ENCODE data around the gene TSHZ2.
"Not testable (repeated sequence)": the region's sequence is repeated elsewhere in the genome, so short reads cannot be mapped to it uniquely, and the experiment has no call there.

TSHZ2 gene

DNA sequence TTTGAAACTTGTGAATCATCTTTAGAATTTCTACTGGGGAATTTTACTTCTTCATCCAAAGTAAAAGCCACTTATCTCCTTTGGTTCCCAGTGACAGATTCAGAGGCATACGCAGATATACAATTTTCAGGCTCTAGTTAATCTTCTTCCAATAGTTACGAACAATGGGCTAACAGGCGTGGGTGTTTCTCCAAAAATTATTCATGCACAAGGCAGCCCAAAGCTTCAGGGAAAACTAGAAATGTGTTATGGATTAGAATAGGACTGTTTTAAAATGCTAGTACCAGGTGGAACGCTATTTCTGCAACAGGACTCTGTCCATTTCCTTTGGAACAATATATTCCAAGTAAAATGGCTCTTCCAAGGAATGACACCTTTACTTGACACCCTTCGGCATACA, 519.3 kb downstream of the TSHZ2 start:
- DNase-seq: no peak

DNA sequence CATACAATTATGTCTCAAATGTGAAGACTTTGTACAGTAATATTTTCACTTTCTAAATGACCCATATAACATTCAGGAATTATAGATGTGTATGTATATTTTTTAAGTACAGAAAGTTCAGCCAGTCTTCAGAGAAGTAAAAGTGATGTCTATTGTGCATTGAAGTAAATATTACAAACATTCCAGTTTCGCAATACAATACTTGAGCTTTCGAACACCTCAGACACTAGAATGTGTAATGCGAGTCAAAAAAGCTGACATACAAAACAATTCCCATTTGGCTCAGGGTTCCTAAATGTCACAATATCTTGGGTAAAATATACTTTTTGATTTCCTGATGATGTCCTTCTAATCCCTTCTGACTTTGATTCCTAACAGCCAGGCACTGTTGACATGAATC, 520.1 kb downstream of the TSHZ2 start:
- DNase-seq: no peak

DNA sequence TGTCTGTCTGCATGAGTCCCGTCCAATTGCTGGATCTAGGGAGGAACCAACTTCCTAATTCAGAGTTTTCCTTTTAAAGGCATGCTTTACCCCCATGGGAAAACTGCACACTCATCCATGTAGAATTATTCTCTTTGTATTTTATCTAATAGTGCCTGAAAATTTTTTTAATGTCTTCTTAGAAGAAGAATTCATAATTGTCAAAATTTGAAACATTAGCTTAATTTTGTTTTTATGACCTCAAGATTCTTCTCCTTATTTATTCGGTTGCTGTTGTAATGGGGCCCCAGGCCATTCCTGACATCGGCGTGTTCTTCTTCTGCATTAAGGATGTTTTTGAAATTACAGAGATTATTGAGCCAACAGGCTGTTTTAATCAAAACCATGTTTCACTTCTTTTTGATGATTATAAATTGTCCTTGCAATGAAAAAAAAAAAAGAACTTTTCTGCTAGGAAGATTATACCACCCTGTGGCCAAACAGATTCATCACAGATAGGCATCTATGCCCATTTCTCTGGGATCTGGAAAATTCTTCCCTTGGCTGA, 521.2 kb downstream of the TSHZ2 start:
- no peak for DNase-seq

DNA sequence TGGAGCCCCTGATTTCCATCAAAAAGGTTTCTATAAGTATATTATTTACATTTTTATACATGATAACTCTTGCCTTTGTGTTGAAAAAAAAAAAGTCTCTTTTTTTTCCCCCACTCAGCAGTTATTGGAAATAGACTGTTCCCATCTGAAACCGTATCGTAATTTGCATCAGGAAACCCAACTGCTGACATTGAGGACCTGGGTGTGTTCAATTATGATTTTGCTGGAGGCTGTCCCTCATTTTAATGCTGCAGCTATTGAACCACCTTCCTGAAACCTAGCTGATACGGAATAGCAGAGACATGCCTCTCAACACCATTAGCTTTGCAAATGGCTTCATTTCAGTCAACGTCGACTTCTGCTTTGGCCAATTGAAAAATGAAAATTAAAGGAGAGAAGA, 522.6 kb downstream of the TSHZ2 start:
- no peak for DNase-seq

DNA sequence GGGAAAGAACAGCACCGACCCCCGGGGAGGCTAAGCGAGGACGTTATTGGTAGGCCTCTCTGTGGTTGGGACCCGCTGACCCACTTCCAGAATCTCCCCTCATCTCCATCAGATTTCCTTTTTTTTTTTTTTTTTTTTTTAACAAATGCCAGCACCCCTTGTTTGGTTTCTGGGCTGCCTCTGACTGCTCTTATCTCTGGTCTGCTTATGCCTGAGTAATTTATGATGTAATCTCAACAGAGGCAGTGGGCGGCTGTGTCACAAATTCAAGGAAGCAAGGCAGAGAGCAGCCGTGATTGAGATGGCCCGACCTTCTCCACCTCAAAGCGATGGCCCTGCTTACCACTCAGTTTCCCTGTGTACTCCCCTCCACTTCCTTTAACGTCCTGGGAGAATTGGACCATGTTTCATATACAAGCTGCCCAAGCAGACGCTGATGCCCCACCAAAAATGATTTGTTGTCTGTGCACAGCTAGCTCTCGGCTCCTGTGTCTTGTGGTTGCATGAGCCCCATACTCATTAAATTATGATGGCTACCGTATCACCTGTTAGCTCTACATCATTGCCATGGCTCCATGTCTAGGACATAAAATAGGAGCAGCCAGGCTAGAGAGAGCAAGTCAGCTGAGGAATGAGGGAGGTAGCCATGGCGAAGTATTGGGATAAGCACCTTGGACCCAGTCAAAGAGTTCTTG, 523.4 kb downstream of the TSHZ2 start:
- no peak for DNase-seq

DNA sequence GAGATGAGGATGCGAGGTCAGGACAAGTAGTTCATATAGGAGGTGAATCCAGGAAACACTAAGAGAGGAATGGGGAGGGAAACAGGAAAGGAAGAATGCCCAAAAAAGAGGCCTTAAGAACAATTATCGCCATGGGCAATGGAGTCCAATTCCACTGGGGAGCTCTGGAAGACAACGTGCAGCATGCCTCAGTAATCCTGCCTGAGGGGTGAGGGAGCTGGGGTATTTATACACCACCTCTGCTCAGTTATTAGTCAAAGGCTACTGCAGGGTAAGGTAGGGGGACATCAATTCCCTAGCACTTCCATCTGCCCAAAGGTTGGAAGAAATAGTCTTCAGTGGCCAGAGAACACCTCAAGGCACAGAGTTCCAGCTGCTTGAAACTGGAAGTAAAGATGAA, 525.1 kb downstream of the TSHZ2 start:
- DNase-seq: no peak

DNA sequence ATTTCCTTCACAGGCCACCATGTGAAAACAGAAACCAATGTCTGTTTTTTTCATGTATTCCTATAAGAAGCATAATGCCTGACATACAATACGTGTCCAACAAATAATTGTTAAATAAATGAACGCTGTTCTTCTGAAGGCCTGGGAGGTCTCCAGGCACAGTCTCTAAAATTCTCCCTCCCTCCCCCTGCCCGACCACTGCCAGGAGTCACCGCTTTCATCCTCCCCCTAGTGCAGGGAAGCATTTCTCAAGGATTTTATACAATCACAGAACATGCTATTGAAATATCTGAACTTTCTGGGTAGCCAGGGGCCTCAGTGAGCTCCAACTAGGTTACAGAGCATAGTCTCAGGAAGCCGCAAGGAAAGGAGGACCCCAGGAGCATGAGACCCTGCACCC, 526.2 kb downstream of the TSHZ2 start:
- DNase-seq: no peak

DNA sequence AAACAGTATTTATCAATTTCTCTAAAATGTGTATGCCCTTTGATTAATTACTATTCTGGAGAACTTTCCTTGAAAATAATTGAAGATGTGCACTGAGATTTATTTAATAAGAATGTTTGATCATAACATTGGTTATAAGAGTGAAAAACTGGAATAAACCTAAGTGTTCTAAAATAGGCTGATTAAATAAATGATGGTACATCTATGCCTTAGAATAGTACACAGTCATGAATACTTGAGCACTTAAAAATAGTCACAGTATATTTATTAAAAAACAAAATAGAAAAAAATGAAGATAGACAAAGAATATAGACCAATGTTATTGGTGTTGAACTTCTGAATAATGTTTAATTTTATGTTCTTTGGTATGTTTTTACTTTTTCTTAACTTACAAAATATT, 528.5 kb downstream of the TSHZ2 start:
- no peak for DNase-seq

DNA sequence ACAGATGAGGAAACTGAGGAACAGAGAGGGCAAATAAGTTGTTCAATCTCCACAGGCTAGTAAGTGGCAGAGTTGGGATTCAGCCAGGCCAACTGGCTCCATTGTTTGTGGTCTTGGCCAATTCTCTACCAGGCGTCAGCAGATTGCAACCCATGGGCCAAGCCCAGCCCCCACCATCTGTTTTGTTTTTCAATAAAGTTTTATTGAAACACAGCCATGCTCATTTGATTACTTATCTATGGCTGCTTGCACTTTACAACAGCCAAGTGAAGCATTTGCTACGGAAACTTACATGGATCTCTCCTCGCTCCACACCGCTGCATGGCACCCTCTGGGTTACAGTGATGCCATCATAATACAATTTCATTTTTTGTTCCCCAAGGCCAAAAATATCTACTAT, 530.7 kb downstream of the TSHZ2 start:
- DNase-seq: no peak

DNA sequence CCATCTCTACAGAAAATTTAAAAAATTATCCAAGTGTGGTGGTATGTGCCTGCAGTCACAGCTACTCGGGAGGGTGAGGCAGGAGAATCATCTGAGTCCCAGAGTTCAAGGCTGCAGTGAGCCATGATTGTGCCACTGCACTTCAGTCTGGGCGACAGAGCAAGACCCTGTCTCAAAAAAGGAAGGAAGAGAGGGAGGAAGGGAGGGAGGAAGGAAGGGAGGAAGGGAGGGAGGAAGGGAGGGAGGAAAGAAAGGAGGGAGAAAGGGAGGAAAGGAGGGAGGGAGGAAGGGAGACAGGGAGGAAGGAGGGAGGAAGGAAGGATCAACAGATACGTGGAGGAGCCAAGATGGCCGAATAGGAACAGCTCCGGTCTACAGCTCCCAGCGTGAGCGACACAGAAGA, 531.4 kb downstream of the TSHZ2 start:
- no peak for DNase-seq

DNA sequence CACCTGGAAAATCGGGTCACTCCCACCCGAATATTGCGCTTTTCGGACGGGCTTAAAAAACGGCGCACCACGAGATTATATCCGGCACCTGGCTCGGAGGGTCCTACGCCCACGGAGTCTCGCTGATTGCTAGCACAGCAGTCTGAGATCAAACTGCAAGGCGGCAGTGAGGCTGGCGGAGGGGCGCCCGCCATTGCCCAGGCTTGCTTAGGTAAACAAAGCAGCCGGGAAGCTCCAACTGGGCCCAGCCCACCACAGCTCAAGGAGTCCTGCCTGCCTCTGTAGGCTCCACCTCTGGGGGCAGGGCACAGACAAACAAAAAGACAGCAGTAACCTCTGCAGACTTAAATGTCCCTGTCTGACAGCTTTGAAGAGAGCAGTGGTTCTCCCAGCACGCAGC, 531.9 kb downstream of the TSHZ2 start:
- DNase-seq: not testable (repeated sequence)

DNA sequence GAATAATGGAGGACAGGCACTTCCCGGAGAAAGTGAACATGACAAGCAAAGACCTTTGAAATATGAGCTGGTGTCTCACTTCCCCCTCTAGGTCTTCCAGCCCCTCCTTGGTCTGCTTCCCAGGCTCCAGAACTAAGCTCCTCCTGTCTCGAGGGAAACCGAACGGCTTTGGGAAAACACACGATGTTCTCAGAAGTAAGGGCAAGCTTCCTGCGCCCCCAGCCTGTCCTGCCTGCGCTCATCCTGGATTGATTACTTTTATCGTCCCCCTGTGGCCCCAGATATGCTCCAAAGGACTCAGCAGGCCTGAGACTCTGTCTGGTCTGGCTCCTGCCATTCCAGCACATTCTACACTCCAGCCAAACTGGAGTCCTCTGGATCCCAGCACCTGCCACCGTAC, 538.1 kb downstream of the TSHZ2 start:
- no peak for DNase-seq

DNA sequence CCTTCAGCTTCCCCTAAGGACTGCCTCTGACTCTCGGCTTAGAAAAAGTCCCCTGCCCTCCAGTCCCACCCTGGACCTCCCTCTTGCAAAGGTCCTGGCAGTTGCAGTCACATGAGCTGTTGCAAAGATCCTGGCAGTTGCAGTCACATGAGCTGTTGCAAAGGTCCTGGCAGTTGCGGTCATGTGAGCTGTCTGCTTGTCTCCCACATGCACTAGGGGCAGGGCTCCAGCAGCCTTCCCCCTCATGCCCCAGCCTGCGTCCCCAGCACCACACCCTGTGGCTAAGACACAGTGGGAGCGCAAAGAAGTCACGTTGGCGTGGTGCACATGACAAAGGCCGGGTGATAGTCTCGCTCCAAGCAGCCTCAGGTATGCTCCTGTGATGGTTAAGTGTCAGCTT, 538.5 kb downstream of the TSHZ2 start:
- no peak for DNase-seq

DNA sequence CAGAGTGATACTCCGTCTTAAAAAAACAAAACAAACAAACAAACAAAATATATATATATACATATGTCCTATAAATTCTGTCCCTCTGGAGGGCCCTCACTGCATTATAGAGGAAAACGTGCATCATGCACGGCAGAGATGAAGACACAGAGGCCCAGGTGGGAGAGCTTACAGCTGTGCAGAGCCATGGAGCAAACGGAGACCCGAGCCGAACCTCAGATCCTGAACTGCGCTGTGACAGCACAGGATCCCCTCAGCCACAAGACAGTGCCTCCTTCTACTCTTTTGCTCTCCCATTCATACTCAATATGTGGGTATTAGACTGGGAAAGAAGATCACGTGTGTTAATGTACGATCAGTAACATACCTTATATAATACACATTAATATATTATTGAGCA, 539.9 kb downstream of the TSHZ2 start:
- no peak for DNase-seq

DNA sequence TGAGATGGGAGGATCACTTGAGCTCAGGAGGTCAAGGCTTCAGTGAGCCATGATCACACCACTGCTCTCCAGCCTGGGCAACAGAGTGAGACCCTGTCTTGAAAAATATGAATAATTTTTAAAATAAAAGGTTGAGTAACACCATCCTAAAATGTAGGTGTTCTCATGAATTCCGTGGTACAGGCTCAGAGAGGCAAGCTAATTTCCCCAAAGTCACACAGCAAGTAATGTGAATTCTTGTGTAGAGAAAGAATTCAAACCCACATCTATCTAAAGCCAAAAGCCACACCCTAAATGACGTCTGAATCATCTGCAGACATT, 541.0 kb downstream of the TSHZ2 start:
- no peak for DNase-seq

DNA sequence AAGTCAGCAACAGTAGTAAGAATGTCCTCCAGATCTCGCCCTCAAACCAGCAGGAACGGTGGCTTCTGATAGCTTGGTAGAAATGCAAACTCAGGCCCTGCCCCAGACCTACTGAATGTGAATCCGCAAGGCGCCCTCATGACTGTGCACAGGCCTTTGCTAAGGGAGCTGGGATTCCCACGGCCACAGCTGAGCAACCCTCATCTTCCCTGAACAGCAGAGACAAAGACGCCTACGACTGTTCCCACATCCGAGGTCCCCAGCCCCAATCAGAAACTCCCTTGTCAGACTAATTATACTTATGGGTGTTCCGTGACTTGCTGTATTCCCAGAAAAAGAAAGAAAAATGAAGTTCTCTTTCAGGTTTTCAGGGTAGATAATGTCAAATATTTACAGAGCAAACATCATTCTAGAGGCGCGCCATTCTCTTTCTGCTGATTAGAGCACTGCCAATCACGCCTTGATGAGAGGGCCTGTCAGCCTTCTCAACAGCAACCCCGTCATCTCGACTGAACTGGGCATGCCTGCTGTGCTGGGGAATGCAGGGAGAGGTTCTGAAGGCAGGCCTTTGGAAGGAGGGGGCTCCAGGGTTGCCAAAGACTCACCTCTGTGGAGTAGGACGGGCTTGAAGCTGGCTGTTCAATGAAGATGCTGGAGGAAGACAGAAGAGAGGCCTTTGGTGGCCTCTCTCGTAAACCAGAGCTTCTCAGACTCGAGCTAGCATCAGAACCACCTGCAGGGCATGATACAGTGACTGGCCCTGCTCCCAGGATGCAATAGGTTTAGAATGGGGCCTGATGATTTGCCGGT, 541.5 kb downstream of the TSHZ2 start:
- no peak for DNase-seq

DNA sequence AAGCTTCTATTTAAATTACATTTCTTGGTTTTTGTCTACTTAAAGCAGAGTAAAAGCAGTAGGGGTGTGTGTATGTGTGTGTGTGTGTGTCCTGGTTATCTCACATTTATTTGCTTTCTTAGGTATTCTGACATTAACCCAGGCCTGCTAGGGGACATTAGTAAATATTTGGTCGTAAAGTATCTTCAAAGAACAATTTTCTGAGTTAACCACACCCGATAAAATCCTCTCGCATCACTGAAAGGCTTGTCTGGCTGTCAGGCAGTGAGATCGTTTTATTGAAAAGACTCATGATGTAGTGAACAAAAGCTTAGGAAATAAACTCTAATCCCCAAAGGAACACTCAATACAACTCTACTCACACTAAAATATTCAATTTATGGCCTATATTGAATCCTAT, 543.6 kb downstream of the TSHZ2 start:
- DNase-seq: no peak

DNA sequence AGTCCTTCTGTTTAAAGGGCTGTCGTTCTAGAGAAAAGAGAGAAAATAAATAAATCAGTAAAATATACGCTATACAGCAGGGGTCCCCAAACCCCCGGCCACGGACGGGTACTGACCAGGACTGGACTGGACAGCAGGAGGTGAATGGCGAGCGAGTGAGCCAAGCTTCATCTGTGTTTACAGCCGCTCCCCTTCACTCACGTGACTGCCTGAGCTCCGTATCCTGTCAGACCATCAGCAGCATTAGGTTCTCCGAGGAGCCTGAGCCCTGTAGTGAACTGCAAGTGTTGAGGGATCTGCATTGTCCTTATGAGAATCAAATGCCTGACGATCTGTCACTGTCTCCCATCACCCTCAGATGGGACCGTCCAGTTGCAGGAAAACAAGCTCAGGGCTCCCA, 545.0 kb downstream of the TSHZ2 start:
- no peak for DNase-seq

DNA sequence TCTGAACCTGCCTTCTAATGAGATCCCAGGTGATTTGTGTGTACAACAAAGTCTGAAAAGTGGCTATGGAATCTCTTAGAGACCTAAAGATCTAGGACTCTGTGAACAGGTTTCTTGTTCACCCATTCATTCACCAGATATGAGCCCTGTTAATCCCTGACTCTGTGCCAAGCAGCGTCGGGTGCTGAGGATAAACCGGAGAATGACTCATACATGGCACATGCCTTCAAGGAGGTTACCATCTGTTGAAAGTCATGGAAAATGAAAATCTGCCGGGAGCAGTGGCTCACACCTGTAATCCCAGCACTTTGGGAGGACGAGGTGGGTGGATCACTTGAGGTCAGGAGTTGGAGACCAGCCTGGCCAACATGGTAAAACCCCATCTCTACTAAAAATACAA, 549.3 kb downstream of the TSHZ2 start:
- not testable (repeated sequence) for DNase-seq

DNA sequence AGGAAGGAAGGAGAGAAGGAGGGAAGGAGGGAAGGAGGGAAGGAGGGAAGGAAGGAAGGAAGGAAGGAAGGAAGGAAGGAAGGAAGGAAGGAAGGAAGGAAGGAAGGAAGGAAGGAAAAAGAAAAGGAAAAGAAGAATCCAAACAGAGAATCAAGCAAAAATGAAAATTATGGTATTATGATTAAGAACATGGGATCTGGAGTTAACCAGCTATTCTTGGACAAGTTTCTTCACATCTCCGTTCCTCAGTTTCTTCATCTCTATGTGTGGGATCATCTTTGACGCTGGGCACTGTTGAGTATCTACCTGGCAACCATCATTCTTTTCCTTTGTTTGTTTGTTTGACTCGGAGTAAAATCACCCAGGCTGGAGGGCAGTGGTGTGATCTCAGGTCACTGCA, 549.9 kb downstream of the TSHZ2 start:
- no peak for DNase-seq

DNA sequence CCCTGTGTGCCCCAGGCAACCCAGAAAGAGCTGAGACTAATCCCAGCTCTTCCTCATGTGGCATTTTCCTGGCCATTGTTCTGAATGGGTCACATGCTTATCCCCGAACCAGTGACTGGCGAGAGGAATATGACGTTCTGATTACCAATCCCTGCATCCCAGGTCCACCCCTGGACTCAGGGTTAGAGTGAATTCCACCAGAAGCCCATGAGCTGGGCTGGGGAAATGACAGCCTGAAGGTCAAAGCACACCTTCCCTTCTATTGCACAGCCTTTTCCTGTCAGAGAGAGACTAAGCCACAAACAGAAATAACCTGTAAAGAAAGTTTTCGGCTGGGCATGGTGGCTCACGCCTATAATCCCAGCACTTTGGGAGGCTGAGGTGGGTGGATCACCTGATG, 550.5 kb downstream of the TSHZ2 start:
- DNase-seq: no peak

DNA sequence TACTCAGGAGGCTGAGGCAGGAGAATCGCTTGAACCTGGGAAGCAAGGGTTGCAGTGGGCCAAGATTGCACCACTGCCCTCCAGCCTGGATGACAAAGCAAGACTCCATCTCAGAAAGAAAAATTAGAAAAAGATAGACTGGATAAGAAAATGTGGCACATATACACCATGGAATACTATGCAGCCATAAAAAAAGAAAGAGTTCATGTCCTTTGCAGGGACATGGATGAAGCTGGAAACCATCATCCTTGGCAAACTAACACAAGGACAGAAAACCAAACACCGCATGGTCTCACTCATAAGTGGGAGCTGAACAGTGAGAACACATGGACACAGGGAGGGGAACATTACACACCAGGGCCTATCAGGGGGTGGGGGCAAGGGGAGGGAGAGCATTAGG, 551.5 kb downstream of the TSHZ2 start:
- not testable (repeated sequence) for DNase-seq

DNA sequence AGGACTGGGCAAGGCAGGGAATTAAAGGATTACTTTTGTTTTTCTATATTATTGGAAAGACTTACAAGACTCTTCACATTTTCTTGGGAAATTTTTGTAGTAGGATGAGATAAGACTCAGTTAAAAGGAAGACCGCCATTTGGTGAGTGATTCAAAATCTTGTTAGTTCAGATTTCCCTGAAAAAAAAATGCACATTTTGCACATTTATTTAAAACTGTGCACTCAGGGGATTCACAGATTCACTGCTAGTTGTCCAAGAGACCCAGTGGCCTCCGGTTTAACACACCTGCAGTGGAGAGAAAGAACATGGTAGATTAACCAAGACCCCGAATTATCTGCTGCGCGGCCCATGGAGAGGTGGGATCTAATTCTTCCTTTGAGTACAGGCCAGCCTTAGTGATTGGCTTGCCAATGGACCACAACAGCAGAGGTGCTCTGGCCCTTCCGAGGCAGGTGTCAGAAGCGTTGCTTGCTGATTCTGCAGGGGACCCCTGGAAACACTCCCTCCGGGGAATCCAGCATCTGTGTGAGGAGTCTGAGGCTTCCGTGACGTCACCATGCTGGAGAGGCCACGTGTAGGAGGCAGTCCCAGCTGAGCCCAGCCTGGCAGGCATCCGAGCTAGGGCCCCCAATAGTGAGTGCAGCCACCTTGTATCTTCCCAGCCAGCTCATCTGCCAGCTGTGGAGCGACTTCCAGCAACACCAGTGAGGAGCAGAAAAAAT, 552.6 kb downstream of the TSHZ2 start:
- DNase-seq: no peak

DNA sequence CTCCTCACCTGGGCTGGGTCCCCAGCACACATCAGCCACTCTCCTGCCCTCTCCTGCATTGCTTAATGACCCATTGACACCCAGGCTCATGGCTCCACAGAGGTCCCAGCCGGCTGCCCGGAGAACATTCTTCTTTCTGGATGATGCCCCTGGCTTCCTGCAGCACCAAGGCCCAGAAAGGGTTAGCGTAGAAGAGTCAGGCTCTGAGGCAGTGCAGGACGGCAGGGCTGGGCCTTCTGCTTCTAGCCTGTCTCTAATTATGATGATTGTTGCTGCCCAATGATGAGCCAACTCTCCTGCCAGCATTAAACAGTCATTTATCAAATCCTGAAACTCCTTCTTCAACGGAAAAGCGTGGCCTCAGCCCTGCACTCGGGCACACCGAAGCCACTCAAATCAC, 555.0 kb downstream of the TSHZ2 start:
- no peak for DNase-seq
